Kidney epithelial cell (primary cell): ENCODE measurements around the gene FAM114A2. TPM values are rescaled to one million over a fixed set of nuclear protein-coding genes. Genes with fewer than 3 reads are reported as not detected.
"Not testable (repeated sequence)": the region's sequence is repeated elsewhere in the genome, so short reads cannot be mapped to it uniquely, and the experiment has no call there.

ENCODE experiments used
- DNase-seq: peaks from one replicate; pipeline ENCODE4 v3.0.0-alpha.2; 2010; ENCODE audit warnings: low read depth
- H3K27me3 ChIP-seq: 2 replicates; pipeline ENCODE4 v1.6.0; 2011; ENCODE audit warnings: low read length; ENCODE audit not compliant: control insufficient read depth, insufficient read depth
- H3K36me3 ChIP-seq: 2 replicates; pipeline ENCODE4 v1.5.1; 2011; ENCODE audit warnings: low read length; ENCODE audit not compliant: control insufficient read depth, insufficient read depth
- H3K4me3 ChIP-seq: 2 replicates; pipeline ENCODE4 v1.5.1; 2011; ENCODE audit warnings: low read depth, mild to moderate bottlenecking, control low read depth, low read length
- CTCF ChIP-seq: IDR thresholded peaks from 2 replicates; pipeline ENCODE4 v1.5.1; 2011; ENCODE audit warnings: mild to moderate bottlenecking, moderate library complexity, low read length, control low read depth, inconsistent platforms; ENCODE audit not compliant: insufficient read depth, poor library complexity, severe bottlenecking
- total RNA-seq: library from RNA; depleted of rRNA; stranded (reverse); fragments of >200 nt; gene quantifications from 2 replicates; pipeline ENCODE4 v1.2.3, GENCODE V29; 2015

Gene FAM114A2
- total RNA-seq, 1 donor from 2014 or later, result 14.5 TPM

DNA sequence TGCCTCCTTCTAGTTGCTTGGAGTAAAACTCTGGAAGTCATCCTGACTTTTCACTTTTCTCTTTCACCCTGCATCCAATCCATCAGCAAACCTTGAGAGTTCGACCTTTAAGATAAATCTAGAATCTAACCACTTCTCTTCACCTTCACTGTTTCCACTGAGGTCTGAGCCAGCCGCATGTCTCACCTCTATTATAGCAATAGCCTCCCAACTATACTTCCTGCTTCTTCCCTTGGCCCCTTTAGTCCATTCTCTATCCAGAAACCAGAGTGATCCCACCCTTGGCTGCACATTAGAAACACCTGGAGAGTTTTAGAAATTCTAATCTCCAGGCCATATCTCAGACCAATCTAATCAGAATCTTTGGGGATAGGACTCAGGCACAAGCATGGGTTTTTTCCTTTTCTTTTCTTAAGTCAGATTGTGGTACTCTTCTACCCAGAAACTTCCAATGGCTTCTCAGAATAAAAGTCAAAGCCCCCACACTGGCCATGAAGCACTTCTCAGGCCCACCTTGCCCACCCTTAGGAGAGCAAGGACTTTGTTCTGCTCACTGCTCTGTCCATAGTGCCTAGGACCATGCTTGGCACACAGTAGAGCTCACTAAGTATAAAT is 33.2 kb upstream of the FAM114A2 start:
- H3K4me3 ChIP-seq, result no peak overlapping the region
- TF ChIP-seq CTCF, result no peak
- no peaks in the 10 kb centered on the region for H3K36me3 ChIP-seq
- no peaks in the 10 kb centered on the region for H3K27me3 ChIP-seq
- DNase-seq, result no peak

DNA sequence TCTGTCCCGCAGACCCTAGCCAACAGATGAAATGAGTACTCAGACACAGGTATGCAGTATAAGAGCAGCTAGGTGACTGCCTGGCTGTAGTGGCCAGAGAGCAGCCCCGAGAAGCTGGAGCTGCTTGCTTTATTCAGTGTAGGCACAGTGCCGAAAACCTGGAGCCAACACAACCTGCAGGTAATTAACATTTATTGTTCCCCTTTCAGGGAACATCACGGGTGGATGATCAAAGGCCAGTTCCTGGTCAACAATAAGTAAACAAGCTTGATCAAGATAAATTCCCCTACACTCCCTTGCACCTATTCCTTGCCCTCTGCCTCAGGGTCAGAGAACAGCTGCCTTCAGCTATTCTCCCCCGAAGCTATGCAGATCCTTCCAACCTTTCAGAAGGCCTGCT is 31.1 kb upstream of the FAM114A2 start:
- DNase-seq, H3K36me3 ChIP-seq, H3K27me3 ChIP-seq, H3K4me3 ChIP-seq: not testable (repeated sequence)

DNA sequence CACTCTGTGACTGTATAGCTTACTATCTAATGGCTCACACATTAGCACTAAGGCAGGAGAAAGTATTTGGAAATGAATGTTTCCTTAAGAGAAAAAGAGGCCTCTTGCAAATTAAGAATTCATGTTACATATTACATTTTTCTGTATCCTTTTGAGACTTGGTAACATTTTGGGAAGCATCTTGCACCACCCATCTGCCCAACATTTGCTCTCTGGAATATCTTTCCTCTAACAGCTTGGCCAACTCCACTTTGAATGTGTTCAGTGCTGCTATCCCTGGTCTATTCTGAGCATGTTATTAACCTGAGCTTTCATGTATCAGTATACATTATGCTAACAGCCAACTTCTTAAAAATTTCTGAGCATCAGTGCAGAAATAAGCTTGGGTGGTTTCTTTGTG is 27.3 kb upstream of the FAM114A2 start:
- no peaks in the 10 kb centered on the region for H3K27me3 ChIP-seq
- no peaks in the 10 kb centered on the region for H3K36me3 ChIP-seq
- DNase-seq, result no peak
- TF ChIP-seq CTCF, result no peak
- no peak overlapping the region for H3K4me3 ChIP-seq

DNA sequence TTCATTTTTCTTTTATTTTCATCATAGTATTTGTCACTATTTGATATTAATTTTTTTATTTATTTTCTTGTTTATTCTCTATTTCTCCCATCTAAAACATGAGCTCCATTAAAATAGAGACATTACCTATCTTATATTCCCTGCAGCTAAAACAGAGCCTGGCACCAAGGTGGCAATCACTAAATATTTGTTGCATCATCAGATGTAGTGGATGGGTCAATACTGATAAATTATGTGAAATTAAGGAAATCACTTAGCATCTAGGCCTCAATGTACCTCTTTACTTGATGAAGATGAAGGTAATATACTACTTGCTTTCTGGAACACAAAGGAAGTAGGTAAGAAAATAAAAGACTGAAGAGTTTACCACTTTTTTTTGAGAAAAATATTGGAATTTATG is 24.7 kb upstream of the FAM114A2 start:
- no peaks in the 10 kb centered on the region for H3K36me3 ChIP-seq
- H3K4me3 ChIP-seq, result no peak overlapping the region
- TF ChIP-seq CTCF, result no peak
- DNase-seq, result no peak
- H3K27me3 ChIP-seq, result no peaks in the 10 kb centered on the region

DNA sequence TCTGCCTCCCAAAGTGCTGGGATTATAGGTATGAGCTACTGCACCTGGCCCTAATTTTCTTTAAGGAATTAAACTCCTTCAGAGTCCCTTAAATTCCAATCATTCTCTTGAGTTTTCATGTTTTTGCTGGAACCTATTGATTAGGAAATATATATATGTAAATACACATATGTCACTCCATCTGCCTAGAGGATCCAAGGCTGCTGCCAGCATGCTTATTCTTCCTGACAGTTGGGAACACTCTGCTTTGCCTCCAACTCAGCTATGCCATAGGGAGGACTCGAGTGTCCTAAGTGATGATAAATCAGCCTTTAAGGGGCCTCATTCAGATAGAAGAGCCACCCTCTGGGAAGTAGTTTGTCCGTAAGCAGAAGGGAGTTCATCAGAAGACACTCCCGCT is 21.9 kb upstream of the FAM114A2 start:
- Histone ChIP-seq H3K27me3 (no peaks in the 10 kb centered on the region), H3K36me3 (no peaks in the 10 kb centered on the region), H3K4me3 (no peak overlapping the region)
- no peak for DNase-seq
- TF ChIP-seq CTCF, result no peak

DNA sequence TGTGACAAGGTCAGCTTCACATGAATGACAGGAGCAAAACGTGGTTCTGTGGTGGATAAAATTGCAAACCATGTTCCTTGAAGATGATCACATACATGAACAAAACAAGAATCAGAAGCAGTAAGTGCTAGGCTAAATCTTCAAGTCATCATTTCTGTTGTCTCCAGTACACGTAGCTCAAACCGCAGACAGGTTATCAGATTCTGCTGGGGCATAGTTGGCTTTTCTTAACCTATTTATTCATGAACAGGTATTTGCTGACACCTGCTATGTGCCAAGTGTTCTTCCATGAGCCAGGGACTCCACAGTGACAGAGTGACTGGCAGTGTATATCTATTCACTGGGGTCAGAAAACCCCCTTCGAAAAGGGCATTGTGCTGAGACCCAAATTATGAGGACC is 20.9 kb upstream of the FAM114A2 start:
- Histone ChIP-seq H3K36me3 (no peaks in the 10 kb centered on the region), H3K27me3 (no peaks in the 10 kb centered on the region), H3K4me3 (no peak overlapping the region)
- no peak for TF ChIP-seq CTCF
- DNase-seq, result no peak

DNA sequence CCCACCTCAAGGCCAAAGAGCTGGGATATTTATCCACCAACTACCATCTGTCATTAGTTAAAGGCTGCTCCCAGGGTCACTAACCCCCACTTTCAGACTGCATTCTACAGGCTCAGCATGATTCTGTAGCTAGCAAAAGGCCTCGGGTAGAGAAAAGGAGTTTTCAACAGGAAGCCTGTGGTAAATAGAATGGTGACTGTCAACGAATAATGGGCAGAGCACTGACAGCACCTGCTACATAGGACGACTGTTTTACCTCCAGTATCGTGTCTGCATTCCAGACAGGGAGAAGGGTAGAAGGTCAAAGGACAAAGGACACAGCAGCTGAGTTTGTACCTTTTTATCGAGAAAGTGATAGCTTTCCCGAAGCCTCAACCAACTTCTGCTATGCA is 20.3 kb upstream of the FAM114A2 start:
- no peaks in the 10 kb centered on the region for H3K27me3 ChIP-seq

More for the DNA sequence above, 20.3 kb upstream of the FAM114A2 start:
- no peak for TF ChIP-seq CTCF
- Histone ChIP-seq H3K36me3 (no peaks in the 10 kb centered on the region), H3K4me3 (no peak overlapping the region)
- DNase-seq, result no peak
